GM19025 (cell line): Measurements from ENCODE around the gene FAM186B.

Experiments
- ATAC-seq: cut with Tn5 transposase; IDR thresholded peaks from one replicate; pipeline ENCODE4 v1.9.1; 2021; ENCODE audit warnings: mild to moderate bottlenecking, low read depth, moderate library complexity; ENCODE audit not compliant: unreplicated experiment

FAM186B gene

GRCh38 chr12:49555631-49556390 lies 49.6 kb downstream of the FAM186B start:
- no peak for ATAC-seq

GRCh38 chr12:49554266-49554665 lies 51.2 kb downstream of the FAM186B start:
- ATAC-seq, result no peak

GRCh38 chr12:49553512-49554088 lies 51.8 kb downstream of the FAM186B start:
- no peak for ATAC-seq

- no peak for ATAC-seq
Measured at GRCh38 chr12:49552899-49553298, 52.5 kb downstream of the FAM186B start.

- no peak for ATAC-seq
Measured at GRCh38 chr12:49552425-49552824, 53.0 kb downstream of the FAM186B start.

- ATAC-seq, result no peak
Measured at GRCh38 chr12:49552014-49552413, 53.4 kb downstream of the FAM186B start.

- no peak for ATAC-seq
Measured at GRCh38 chr12:49550693-49551252, 54.7 kb downstream of the FAM186B start.

GRCh38 chr12:49549735-49550692 lies 55.4 kb downstream of the FAM186B start:
- ATAC-seq, result no peak

- ATAC-seq, result no peak
Measured at GRCh38 chr12:49548822-49549648, 56.4 kb downstream of the FAM186B start.

- no peak for ATAC-seq
Measured at GRCh38 chr12:49548481-49548821, 57.0 kb downstream of the FAM186B start.

- ATAC-seq, result no peak
Measured at GRCh38 chr12:49547090-49547690, 58.2 kb downstream of the FAM186B start.

- ATAC-seq, result no peak
Measured at GRCh38 chr12:49546481-49546880, 59.0 kb downstream of the FAM186B start.

- no peak for ATAC-seq
Measured at GRCh38 chr12:49545815-49546214, 59.6 kb downstream of the FAM186B start.

- ATAC-seq, result no peak
Measured at GRCh38 chr12:49543914-49544815, 61.3 kb downstream of the FAM186B start.

GRCh38 chr12:49543221-49543913 lies 62.1 kb downstream of the FAM186B start:
- no peak for ATAC-seq

- no peak for ATAC-seq
Measured at GRCh38 chr12:49542592-49543160, 62.8 kb downstream of the FAM186B start.

GRCh38 chr12:49541911-49542505 lies 63.4 kb downstream of the FAM186B start:
- no peak for ATAC-seq
